Liver (tissue), 9 donors: ENCODE results near the gene CNNM1. TPM values are rescaled to one million over a fixed set of nuclear protein-coding genes. Genes with fewer than 3 reads are reported as not detected.

Experiments
- DNase-seq: peaks from one replicate; pipeline ENCODE4 v3.0.0-alpha.2; 2017; ENCODE audit warnings: low spot score
- H3K27ac ChIP-seq, 2 donors: one replicate each; pipeline ENCODE4 v1.7.0; 2013; ENCODE audit warnings: inconsistent platforms in 2 of 2, low read length in 2 of 2, control low read depth in 1 of 2, low read depth in 1 of 2, mild to moderate bottlenecking in 1 of 2
- H3K27me3 ChIP-seq, 4 donors: one replicate each; pipeline versions ENCODE4 v1.6.1 to v1.7.0; 2013; ENCODE audit warnings: low read length in 3 of 4, inconsistent platforms in 1 of 4, mild to moderate bottlenecking in 1 of 4, moderate library complexity in 1 of 4; ENCODE audit not compliant: control insufficient read depth in 4 of 4, insufficient read depth in 4 of 4
- H3K36me3 ChIP-seq, 4 donors: one replicate each; pipeline versions ENCODE4 v1.6.1 to v1.7.0; 2013; ENCODE audit warnings: low read length in 3 of 4, mild to moderate bottlenecking in 3 of 4, low read depth in 1 of 4, moderate library complexity in 1 of 4; ENCODE audit not compliant: control insufficient read depth in 4 of 4, insufficient read depth in 3 of 4
- H3K4me1 ChIP-seq, 4 donors: one replicate each; pipeline versions ENCODE4 v1.6.1 to v1.7.0; 2013; ENCODE audit warnings: low read length in 3 of 4, mild to moderate bottlenecking in 3 of 4, moderate library complexity in 1 of 4; ENCODE audit not compliant: control insufficient read depth in 4 of 4, insufficient read depth in 4 of 4
- H3K4me3 ChIP-seq, 3 donors: one replicate each; pipeline versions ENCODE4 v1.6.1 to v1.7.0; 2013; ENCODE audit warnings: low read length in 3 of 3, control low read depth in 1 of 3, low read depth in 1 of 3, mild to moderate bottlenecking in 1 of 3
- H3K9ac ChIP-seq, 2 donors: one replicate each; pipeline ENCODE4 v1.7.0; 2013; ENCODE audit warnings: low read length in 2 of 2, mild to moderate bottlenecking in 2 of 2, moderate library complexity in 2 of 2, control low read depth in 1 of 2, low read depth in 1 of 2
- H3K9me3 ChIP-seq, 4 donors: one replicate each; pipeline versions ENCODE4 v1.6.1 to v1.7.0; 2013; ENCODE audit warnings: low read length in 3 of 4; ENCODE audit not compliant: control insufficient read depth in 4 of 4
- FOXA1 ChIP-seq: IDR thresholded peaks from 2 replicates; pipeline ENCODE4 v1.6.1; 2016; ENCODE audit warnings: antibody characterized with exemption
- GABPA ChIP-seq, 2 donors: IDR thresholded peaks in 1 of 2; conservative IDR thresholded peaks in 1 of 2; 2 replicates each; pipeline ENCODE4 v1.6.1; 2016; ENCODE audit warnings: antibody characterized with exemption in 2 of 2, mild to moderate bottlenecking in 1 of 2, moderate library complexity in 1 of 2
- HNF4A ChIP-seq, 2 donors: conservative IDR thresholded peaks; 2 replicates each; pipeline ENCODE4 v1.6.1; 2016; ENCODE audit warnings: antibody characterized with exemption in 2 of 2, mild to moderate bottlenecking in 2 of 2
- HNF4G ChIP-seq: IDR thresholded peaks from 2 replicates; pipeline ENCODE4 v1.6.1; 2016; ENCODE audit warnings: antibody characterized with exemption
- JUND ChIP-seq, 2 donors: IDR thresholded peaks; 2 replicates each; pipeline ENCODE4 v1.6.1; 2016; ENCODE audit warnings: antibody characterized with exemption in 2 of 2
- MAX ChIP-seq: IDR thresholded peaks from 2 replicates; pipeline ENCODE4 v1.6.1; 2016; ENCODE audit warnings: antibody characterized with exemption
- REST ChIP-seq: IDR thresholded peaks from 2 replicates; pipeline ENCODE4 v1.6.1; 2016; ENCODE audit warnings: antibody characterized with exemption, mild to moderate bottlenecking
- SP1 ChIP-seq: IDR thresholded peaks from 2 replicates; pipeline ENCODE4 v1.6.1; 2018; ENCODE audit warnings: antibody characterized with exemption, mild to moderate bottlenecking
- YY1 ChIP-seq: IDR thresholded peaks from 2 replicates; pipeline ENCODE4 v1.6.1; 2016; ENCODE audit warnings: antibody characterized with exemption, mild to moderate bottlenecking
- WGBS: extraction: QIAGEN DNeasy Blood & Tissue Kit; methylation state at CpG from one replicate; pipeline ENCODE4 v1.1.7; 2013; 5-methylcytosine and 5-hydroxymethylcytosine counted together
- polyA plus RNA-seq, 2 donors: library from polyadenylated mRNA; stranded (reverse) in 1 of 2; unstranded in 1 of 2; fragments of 200-250 nt in 1 of 2; fragments of >200 nt in 1 of 2; fragmentation: Nextera tagmentation in 1 of 2; extraction: Ambion mirVana in 1 of 2; gene quantifications; one replicate each; pipeline versions ENCODE4 v1.2.1 to v1.2.3, GENCODE V29; 2013 to 2015
- total RNA-seq, 2 donors: library from RNA; depleted of rRNA; stranded (reverse); fragments of >200 nt; gene quantifications; one replicate each; pipeline ENCODE4 v1.2.3, GENCODE V29; 2014
- TF ChIP-seq, protein P1 (sequence below): IDR thresholded peaks from 2 replicates; pipeline ENCODE4 v1.6.1; 2016; ENCODE audit warnings: antibody characterized with exemption
- TF ChIP-seq, protein P2 (sequence below): fragments of 150-350 bp; IDR thresholded peaks from 2 replicates; pipeline ENCODE4 v1.5.1; 2017; ENCODE audit warnings: improper control_type of control experiment, low read depth, low read length; ENCODE audit not compliant: missing input control
- donor health status: healthy.
- donor health status: healthy.
- donor health status: healthy.
- donor health status: healthy.
- donor health status: healthy.

Gene CNNM1
- total and polyA plus RNA-seq, 4 donors: 0.05 to 0.10 (median 0.07) TPM

- H3K9me3 ChIP-seq: no peaks in the 10 kb centered on the region
- H3K4me3 ChIP-seq: peak overlapping the region; percentile 45 to 77 (median 74)
- H3K4me1 ChIP-seq: peaks cover 12 to 51% (median 33%) of the 10 kb centered on the region in 4 donors
- no peaks in the 10 kb centered on the region for H3K27me3 ChIP-seq
- 39% methylated on average over 4 of the region's 4 CpGs for WGBS
- peaks cover 0 to 21% (median 15%) of the 10 kb centered on the region in 4 donors for H3K36me3 ChIP-seq
- peak overlapping the region; percentile 32 to 69 for H3K9ac ChIP-seq
- DNase-seq: no peak
- H3K27ac ChIP-seq: peak overlapping the region; percentile 28 to 53
- TF ChIP-seq MAX (no peak), JUND (IDR thresholded peaks at IDR 0.05) (no peak), SP1 (no peak), HNF4A (conservative IDR thresholded peaks at IDR 0.05) (peak in 1 of 2 donors; percentile 4)
These were observed 98.5 kb downstream of the CNNM1 start for GRCh38 chr10:99427566-99428190.

DNA sequence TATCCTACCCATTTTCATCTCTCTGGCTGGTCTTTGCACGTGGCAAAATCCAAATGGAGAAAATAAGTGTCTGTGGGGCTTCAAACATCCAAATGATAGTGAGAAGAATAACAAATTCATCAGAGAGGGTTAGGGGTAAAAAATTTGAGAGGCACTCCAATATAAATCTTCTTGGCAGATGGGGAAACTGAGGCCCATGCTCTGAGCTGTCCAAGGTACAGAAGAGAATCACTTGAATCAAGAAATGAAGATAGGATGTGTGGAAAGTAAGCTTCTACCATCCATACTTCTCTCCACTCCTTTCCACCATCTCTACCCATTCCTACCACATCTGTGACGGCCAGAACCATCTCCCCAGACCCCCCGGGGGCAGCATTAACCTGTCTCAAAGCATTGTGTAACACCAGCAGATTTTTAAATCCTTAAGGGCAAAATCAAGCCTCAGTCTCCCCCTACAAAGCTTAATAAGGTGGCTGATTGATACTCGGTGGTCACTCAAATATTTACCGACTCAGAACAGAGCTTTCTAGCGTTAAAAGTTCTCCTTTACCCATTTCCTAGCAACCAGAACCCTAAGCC, 100.5 kb downstream of the CNNM1 start:
- Histone ChIP-seq H3K4me1 (peaks cover 7 to 51% (median 42%) of the 10 kb centered on the region in 4 donors), H3K36me3 (peaks cover 0 to 14% (median 12%) of the 10 kb centered on the region in 4 donors), H3K27me3 (no peaks in the 10 kb centered on the region), H3K27ac (peak overlapping the region; percentile 88 to 89), H3K4me3 (peak overlapping the region; percentile 67 to 96 (median 77)), H3K9ac (peak overlapping the region; percentile 86 to 95), H3K9me3 (no peaks in the 10 kb centered on the region)
- TF ChIP-seq, protein P1, sequence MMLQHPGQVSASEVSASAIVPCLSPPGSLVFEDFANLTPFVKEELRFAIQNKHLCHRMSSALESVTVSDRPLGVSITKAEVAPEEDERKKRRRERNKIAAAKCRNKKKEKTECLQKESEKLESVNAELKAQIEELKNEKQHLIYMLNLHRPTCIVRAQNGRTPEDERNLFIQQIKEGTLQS: no peak
- peak; percentile 97 for TF ChIP-seq REST
- no peak for DNase-seq
- WGBS: 14% methylated on average over 6 of the region's 6 CpGs

DNA sequence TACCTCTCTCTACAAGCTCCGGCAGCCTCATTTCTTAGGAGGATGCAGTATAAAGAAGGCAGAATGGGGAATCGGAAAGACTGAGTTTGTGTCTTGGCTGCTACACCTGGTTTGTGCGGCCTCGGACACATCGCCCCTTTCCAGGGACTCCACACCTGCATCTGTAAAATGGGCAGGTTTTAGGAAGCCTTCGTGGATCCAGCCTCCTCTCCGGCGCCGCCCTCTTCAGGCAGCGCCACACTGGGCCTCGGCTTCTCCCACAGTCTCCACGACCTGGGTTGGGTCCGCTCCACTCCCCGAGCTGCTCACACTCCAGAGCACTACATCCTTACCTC, 100.9 kb downstream of the CNNM1 start:
- peaks cover 6 to 47% (median 39%) of the 10 kb centered on the region in 4 donors for H3K4me1 ChIP-seq
- H3K27me3 ChIP-seq: no peaks in the 10 kb centered on the region
- WGBS: 4% methylated on average over 14 of the region's 14 CpGs
- peak overlapping the region; percentile 86 to 95 for H3K9ac ChIP-seq
- TF ChIP-seq GABPA (IDR thresholded peaks at IDR 0.05 in 1 of 2, conservative IDR thresholded peaks at IDR 0.05 in 1 of 2): no peak
- no peak for TF ChIP-seq HNF4G
- no peak for TF ChIP-seq REST
- TF ChIP-seq YY1: no peak
- no peak for TF ChIP-seq FOXA1
- TF ChIP-seq, protein P2, sequence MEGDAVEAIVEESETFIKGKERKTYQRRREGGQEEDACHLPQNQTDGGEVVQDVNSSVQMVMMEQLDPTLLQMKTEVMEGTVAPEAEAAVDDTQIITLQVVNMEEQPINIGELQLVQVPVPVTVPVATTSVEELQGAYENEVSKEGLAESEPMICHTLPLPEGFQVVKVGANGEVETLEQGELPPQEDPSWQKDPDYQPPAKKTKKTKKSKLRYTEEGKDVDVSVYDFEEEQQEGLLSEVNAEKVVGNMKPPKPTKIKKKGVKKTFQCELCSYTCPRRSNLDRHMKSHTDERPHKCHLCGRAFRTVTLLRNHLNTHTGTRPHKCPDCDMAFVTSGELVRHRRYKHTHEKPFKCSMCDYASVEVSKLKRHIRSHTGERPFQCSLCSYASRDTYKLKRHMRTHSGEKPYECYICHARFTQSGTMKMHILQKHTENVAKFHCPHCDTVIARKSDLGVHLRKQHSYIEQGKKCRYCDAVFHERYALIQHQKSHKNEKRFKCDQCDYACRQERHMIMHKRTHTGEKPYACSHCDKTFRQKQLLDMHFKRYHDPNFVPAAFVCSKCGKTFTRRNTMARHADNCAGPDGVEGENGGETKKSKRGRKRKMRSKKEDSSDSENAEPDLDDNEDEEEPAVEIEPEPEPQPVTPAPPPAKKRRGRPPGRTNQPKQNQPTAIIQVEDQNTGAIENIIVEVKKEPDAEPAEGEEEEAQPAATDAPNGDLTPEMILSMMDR: no peak
- no peak for DNase-seq
- peaks cover 0 to 9% (median 7%) of the 10 kb centered on the region in 4 donors for H3K36me3 ChIP-seq
- no peaks in the 10 kb centered on the region for H3K9me3 ChIP-seq
- peak overlapping the region; percentile 67 to 96 (median 77) for H3K4me3 ChIP-seq
- peak overlapping the region; percentile 88 to 89 for H3K27ac ChIP-seq
